Renal pelvis (tissue), 12 donors: ENCODE results near the gene TOMM70. TPM values are rescaled to one million over a fixed set of nuclear protein-coding genes. Genes with fewer than 3 reads are reported as not detected.
"Not testable (repeated sequence)": the region's sequence is repeated elsewhere in the genome, so short reads cannot be mapped to it uniquely, and the experiment has no call there.

Source experiments
- DNase-seq: peaks from one replicate; pipeline ENCODE4 v3.0.0-alpha.2; 2013
- long read RNA-seq, 16 experiments: transcript quantifications; one replicate each; lab custom pipeline, GENCODE V29; 2026
- polyA plus RNA-seq, 3 donors: library from polyadenylated mRNA; unstranded; fragments of 120-200 nt; gene quantifications; one replicate each; pipeline ENCODE4 v1.2.1, GENCODE V29; 2013; ENCODE audit not compliant: insufficient read length in 3 of 3

Gene TOMM70
- 10 to 100 TPM; 59.5 to 77.8 (median 73.1) TPM for polyA plus RNA-seq
- long read RNA-seq, donor 1, full-length matches to known transcripts: 7 of 7 reads
- long read RNA-seq, donor 1, partial matches to known transcripts: 0 of 7 reads
- long read RNA-seq, donor 1, other reads (novel, unspliced or antisense): 0 of 7 reads
- long read RNA-seq, donor 2, full-length matches to known transcripts: 13 of 20 reads
- long read RNA-seq, donor 2, partial matches to known transcripts: 7 of 20 reads
- long read RNA-seq, donor 2, other reads (novel, unspliced or antisense): 0 of 20 reads
- long read RNA-seq, donor 3, full-length matches to known transcripts: 10 of 22 reads
- long read RNA-seq, donor 3, partial matches to known transcripts: 12 of 22 reads
- long read RNA-seq, donor 3, other reads (novel, unspliced or antisense): 0 of 22 reads
- long read RNA-seq, donor 4, full-length matches to known transcripts: 6 of 11 reads
- long read RNA-seq, donor 4, partial matches to known transcripts: 5 of 11 reads
- long read RNA-seq, donor 4, other reads (novel, unspliced or antisense): 0 of 11 reads
- long read RNA-seq, donor 5, full-length matches to known transcripts: 2 of 11 reads
- long read RNA-seq, donor 5, partial matches to known transcripts: 9 of 11 reads
- long read RNA-seq, donor 5, other reads (novel, unspliced or antisense): 0 of 11 reads
- long read RNA-seq, donor 6, full-length matches to known transcripts: 9 of 15 reads
- long read RNA-seq, donor 6, partial matches to known transcripts: 6 of 15 reads
- long read RNA-seq, donor 6, other reads (novel, unspliced or antisense): 0 of 15 reads
- long read RNA-seq, donor 7, full-length matches to known transcripts: 21 of 42 reads
- long read RNA-seq, donor 7, partial matches to known transcripts: 21 of 42 reads
- long read RNA-seq, donor 7, other reads (novel, unspliced or antisense): 0 of 42 reads
- long read RNA-seq, donor 8, partial matches to known transcripts: 7 of 7 reads
- long read RNA-seq, donor 8, other reads (novel, unspliced or antisense): 0 of 7 reads
- long read RNA-seq, donor 9, full-length matches to known transcripts: 17 of 50 reads
- long read RNA-seq, donor 9, partial matches to known transcripts: 33 of 50 reads
- long read RNA-seq, donor 9, other reads (novel, unspliced or antisense): 0 of 50 reads
- long read RNA-seq, donor 10, full-length matches to known transcripts: 6 of 26 reads
- long read RNA-seq, donor 10, partial matches to known transcripts: 20 of 26 reads
- long read RNA-seq, donor 10, other reads (novel, unspliced or antisense): 0 of 26 reads
- long read RNA-seq, donor 11, full-length matches to known transcripts: 3 of 16 reads
- long read RNA-seq, donor 11, partial matches to known transcripts: 13 of 16 reads
- long read RNA-seq, donor 11, other reads (novel, unspliced or antisense): 0 of 16 reads
- long read RNA-seq, donor 12, full-length matches to known transcripts: 17 of 36 reads
- long read RNA-seq, donor 12, partial matches to known transcripts: 19 of 36 reads
- long read RNA-seq, donor 12, other reads (novel, unspliced or antisense): 0 of 36 reads
- long read RNA-seq, donor 13, full-length matches to known transcripts: 2 of 2 reads
- long read RNA-seq, donor 13, partial matches to known transcripts: 0 of 2 reads
- long read RNA-seq, donor 13, other reads (novel, unspliced or antisense): 0 of 2 reads
- long read RNA-seq, donor 14: 0 reads
- long read RNA-seq, donor 15, full-length matches to known transcripts: 5 of 19 reads
- long read RNA-seq, donor 15, partial matches to known transcripts: 14 of 19 reads
- long read RNA-seq, donor 15, other reads (novel, unspliced or antisense): 0 of 19 reads
- long read RNA-seq, donor 16, full-length matches to known transcripts: 7 of 19 reads
- long read RNA-seq, donor 16, partial matches to known transcripts: 12 of 19 reads
- long read RNA-seq, donor 16, other reads (novel, unspliced or antisense): 0 of 19 reads

DNA sequence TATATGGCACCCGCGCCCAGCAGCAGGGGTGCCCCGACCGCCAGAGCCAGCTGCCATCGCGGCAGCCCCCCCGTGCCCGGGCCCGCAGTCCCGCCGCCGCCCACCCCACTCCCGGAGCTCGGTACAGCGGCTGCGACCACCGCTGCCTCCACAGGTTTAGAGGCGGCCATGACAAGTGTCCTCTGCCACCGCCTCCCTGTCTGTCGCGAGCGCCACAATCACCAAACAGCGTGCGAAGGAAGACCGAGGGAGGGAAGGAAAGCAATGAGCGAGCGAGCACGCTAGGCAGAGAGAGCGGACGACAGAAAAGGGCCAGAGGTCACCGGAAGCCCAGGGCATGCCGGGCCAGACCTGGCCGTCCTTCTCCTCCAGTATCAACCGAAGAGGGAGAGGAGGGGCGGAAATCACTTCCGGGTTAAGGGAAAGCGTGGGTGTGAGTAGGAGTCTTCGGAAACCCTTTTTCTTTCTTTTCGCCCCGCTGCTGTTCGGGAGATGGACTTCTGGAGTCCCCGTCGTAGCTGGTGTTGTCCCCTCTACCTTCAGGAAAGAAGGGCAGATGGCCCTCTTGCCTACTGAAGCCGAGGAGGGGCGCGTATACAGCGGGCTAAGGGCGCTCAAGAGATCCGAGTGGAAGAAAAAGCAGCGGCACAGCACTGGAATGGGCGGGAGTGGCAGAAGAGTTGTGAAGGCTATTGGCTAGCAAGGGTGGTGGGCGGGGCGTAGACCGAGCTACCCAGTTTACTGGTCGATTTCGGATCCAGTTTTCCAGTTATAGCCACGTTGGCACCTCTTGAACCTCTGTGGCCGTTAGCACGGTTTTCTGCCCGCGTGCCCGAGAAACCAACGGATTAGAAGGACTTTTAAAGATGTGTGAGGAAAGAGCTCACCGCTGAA, at the start of gene TOMM70, which contains the start of gene LNP1:
TOMM70 (minus strand) TSS at position 310 of the 894 bp plus-strand sequence; CDS start at position 170, 140 bp downstream.
LNP1 (plus strand) TSS at position 760 of the 894 bp plus-strand sequence. CDS start 28,191 bp downstream, outside the sequence.
- DNase-seq: peak; percentile 97

DNA sequence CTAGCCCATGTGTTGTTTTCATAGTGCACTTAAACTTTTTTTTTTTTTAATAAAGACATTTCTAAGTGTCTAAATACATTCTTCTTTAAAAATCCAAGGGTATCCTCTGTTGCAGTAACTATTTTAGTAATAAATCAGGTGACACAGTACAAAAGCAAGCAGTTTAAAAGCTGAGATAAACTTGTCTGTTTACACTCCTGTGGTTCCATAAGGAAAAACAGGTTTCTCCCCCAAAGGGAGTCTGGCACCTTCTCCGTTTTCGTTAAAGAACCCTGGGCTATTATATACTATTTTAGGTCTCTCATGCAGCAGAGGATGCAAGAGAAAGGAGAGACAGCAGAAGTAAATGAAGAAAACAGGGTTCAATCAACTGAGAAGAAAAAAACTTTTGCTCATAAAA, 48.3 kb upstream of the TOMM70 start:
- DNase-seq: no peak

GRCh38 chr3:100448079-100448478, 47.2 kb upstream of the TOMM70 start:
- DNase-seq: no peak

- DNase-seq: not testable (repeated sequence)
Measured at GRCh38 chr3:100447067-100447466, 46.2 kb upstream of the TOMM70 start.

GRCh38 chr3:100443690-100444089, 42.8 kb upstream of the TOMM70 start:
- DNase-seq: no peak

DNA sequence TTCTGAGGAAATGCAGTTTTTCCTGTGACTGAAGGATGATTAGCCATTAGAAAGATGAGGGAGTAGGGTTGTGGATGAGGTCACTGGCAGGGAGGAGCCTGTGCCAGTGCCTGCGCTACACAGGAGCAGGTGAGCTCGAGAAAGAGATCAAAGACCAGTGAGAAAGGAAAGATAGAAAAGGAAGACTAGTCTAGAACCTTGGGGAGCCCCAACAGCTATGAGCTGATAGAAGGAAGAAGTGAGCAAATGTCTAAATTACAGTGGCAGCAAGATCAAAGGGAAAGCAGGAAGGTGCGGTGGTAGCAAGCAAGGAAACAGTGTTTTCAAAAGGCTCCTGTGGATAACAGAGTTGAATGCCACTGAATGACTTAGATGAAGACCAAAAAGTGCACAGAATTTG, 40.0 kb upstream of the TOMM70 start:
- no peak for DNase-seq

GRCh38 chr3:100438623-100438974, 37.7 kb upstream of the TOMM70 start:
- DNase-seq: no peak

DNA sequence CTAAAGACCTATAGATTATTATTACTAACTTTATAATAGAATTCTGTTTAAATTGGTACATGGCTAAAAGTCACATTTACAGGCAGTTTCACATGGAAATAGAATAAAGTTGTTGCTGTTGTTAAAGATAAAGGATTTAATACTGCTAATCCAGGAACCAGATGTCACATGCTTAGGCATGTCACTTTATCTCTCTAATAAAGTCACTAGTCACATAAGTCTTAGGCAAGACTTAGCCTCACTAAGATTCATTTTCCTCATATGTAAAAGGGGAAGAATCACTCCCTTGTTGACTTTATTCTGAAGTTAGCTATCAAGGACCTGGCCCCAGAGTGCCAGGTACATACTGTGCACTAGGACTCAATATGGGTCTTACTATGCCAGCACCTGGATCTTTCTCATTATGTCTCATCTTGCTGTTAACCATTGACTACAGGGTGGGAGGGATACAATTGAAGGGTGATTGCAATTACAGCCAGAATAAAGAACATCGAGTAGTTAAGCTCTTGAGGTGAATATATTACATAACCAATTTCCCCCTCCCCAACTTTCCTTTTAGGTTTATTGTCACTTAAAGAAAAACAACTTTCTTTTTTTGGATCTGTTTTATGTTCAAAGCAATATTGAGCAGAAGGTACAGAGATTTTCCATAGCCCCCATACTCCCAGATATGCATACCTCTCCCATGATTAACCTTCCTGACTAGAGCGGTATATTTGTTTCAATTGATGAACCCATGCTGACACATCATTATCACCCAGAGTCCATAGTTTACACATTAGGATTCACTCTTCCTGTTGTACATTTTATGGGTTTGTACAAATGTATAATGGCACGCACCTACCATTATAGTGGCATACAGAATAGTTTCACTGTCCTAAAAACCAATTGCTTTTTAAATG, 37.1 kb upstream of the TOMM70 start:
- no peak for DNase-seq

DNA sequence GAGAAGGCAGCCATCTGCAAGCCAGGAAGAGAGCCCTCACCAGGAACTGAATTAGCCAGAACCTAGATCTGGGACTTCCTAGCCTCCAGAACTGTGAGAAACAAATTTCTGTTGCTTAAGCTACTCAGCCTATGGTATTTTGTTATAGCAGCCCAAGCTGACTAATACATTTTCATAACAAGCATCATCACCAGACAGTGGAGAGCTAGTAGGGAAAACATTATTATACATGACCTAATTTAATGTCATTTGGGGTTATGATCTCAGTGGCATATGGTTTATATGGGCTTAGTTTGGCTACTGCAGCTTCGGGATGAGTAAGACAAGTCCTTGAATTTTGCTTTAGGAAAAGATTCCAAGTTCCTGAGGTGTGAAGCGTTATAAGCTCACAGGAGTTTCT, 36.1 kb upstream of the TOMM70 start:
- DNase-seq: no peak

GRCh38 chr3:100429187-100429716, 28.4 kb upstream of the TOMM70 start:
- DNase-seq: no peak

DNA sequence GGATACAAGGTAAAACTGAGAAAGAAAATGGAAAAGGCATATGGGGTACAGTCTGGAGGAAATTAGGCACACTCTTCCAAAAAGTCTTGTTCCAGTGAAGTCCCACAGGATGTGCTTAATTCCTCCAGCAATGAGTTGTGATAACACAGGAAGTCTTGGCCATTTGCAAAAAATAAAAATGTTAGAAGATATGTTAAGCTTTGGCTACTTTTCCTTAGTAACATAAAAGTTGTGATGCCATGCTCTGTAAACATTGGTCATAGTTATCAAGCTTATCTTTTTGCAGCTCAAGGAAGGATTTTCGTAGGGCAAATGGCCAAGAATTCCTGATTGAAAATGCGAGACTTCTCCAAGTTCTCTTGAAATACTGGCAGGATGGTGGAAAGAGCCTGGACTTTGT, 26.8 kb upstream of the TOMM70 start:
- no peak for DNase-seq

- DNase-seq: no peak
Measured at GRCh38 chr3:100426067-100426682, 25.3 kb upstream of the TOMM70 start.

DNA sequence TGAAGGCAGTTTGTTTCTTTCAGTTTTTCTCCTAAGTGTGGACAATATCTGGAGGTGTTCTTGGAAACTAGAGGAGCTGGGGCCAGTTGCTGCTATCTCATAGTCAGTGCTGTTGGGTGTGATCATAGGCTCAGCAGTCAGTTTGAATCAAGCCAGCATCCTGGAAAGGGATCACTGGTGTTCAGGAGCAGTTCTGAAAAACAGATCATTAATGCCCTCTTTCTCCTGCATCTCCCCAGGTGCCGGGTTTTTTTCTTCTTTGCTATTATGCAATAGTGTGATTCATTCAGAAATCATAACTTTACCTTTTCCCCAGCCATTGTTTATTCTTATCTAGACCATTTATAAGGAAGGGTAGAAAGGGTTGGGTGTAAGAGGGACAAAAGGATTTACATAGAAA, 24.4 kb upstream of the TOMM70 start:
- no peak for DNase-seq

- no peak for DNase-seq
Measured at GRCh38 chr3:100424261-100424660, 23.4 kb upstream of the TOMM70 start.

- no peak for DNase-seq
Measured at GRCh38 chr3:100423611-100424010, 22.7 kb upstream of the TOMM70 start.

DNA sequence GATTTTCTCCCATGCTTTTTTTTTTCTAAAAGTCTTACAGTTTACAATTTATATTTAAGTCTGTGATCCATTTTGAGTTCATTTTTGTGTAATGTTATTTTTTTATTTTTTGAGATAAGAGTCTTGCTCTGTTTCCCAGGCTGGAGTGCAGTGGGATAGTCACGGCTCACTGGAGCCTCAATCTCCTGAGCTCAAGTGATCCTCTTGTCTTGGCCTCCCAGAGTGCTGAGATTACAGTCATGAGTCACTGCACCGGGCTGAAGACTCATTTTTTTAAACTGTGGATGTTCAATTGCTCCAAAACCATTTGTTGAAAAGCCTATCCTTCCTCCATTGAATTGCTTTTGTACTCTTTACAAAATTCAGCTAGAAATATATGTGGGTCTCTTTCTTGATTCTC, 20.0 kb upstream of the TOMM70 start:
- DNase-seq: no peak

DNA sequence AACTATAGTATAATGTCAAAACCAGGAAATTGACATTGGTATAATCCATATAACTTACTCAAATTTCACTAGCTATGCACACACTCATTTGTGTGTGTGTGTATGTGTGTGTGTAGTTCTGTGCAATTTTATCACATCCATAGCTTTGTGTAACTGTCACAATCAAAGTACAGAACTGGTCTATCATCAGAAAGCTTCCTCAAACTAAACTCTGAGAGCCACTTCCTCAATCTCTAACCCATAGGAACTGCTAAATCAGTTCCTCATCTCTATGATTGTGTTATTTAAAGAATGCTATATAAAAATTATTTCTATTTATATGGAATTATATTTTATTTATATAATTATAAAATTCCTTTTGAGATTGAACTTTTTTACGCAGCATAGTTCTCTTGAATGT, 18.5 kb upstream of the TOMM70 start:
- DNase-seq: no peak
